C4-2B (cell line): ENCODE results near the gene MDFI.

Experiments
- ZFX ChIP-seq: fragments of 450-650 bp; IDR thresholded peaks from 2 replicates; pipeline ENCODE4 v1.6.1; 2017
- TF ChIP-seq, protein P1 (sequence below): fragments of 450-650 bp; conservative IDR thresholded peaks from 2 replicates; pipeline ENCODE4 v1.5.1; 2017; ENCODE audit warnings: mild to moderate bottlenecking

DNA sequence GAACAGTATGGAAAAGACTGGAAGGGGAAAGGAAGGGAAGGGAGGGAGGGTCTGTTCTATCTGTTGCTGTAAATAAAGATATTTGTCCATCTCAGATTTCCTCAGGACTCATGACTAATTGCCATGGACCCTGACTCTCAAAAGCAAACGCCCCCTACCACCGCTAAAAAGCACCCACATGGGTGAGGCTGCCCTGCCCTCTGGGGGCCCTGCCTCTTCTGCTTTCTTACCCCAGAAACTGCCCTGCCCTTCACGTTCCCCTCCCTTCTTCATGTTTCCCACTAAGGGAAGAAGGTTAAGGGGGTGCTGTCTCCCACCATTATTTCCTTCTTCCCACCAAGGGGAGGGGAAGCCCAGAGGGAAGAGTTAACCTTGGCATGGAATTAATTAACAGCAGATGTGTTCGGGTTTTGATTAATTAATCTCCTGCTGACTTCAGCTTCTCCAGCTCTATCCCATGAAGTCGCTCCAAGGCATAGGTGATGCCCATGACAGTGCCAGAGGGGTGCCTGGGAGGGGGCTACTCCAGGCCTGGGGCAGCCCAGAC is 16.0 kb downstream of the MDFI start:
- TF ChIP-seq, protein P1, sequence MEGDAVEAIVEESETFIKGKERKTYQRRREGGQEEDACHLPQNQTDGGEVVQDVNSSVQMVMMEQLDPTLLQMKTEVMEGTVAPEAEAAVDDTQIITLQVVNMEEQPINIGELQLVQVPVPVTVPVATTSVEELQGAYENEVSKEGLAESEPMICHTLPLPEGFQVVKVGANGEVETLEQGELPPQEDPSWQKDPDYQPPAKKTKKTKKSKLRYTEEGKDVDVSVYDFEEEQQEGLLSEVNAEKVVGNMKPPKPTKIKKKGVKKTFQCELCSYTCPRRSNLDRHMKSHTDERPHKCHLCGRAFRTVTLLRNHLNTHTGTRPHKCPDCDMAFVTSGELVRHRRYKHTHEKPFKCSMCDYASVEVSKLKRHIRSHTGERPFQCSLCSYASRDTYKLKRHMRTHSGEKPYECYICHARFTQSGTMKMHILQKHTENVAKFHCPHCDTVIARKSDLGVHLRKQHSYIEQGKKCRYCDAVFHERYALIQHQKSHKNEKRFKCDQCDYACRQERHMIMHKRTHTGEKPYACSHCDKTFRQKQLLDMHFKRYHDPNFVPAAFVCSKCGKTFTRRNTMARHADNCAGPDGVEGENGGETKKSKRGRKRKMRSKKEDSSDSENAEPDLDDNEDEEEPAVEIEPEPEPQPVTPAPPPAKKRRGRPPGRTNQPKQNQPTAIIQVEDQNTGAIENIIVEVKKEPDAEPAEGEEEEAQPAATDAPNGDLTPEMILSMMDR, result no peak
- no peak for TF ChIP-seq ZFX
